Esophagus muscularis mucosa (tissue), 4 donors: ENCODE data around the gene CEND1.

Experiments
- CTCF ChIP-seq, 3 experiments: fragments of 200-600 bp in 2 of 3; fragments of 450-650 bp in 1 of 3; sonication (generic) in 2 of 3; IDR thresholded peaks; one replicate each; pipeline ENCODE4 v1.5.1; 2017 to 2019; ENCODE audit warnings: antibody characterized with exemption in 3 of 3, mild to moderate bottlenecking in 2 of 3, moderate library complexity in 1 of 3
- EP300 ChIP-seq: sonication (generic); formaldehyde crosslinking; IDR thresholded peaks from one replicate; pipeline ENCODE4 v1.6.1; 2017; ENCODE audit warnings: antibody characterized with exemption
- POLR2A ChIP-seq: fragments of 450-650 bp; IDR thresholded peaks from one replicate; pipeline ENCODE4 v1.6.1; 2017; ENCODE audit warnings: antibody characterized with exemption, moderate library complexity, mild to moderate bottlenecking, low read depth
- POLR2AphosphoS5 ChIP-seq, 2 donors: sonication (generic); formaldehyde crosslinking; IDR thresholded peaks; one replicate each; pipeline ENCODE4 v1.6.1; 2017; ENCODE audit warnings: antibody characterized with exemption in 2 of 2

GRCh38 chr11:799641-800316, 9.9 kb upstream of the CEND1 start:
- TF ChIP-seq POLR2A (no peak), EP300 (no peak), CTCF (IDR thresholded peaks at IDR 0.05) (no peak), POLR2AphosphoS5 (IDR thresholded peaks at IDR 0.05) (no peak)
